ENCODE data around the gene ZACN.

Gene ZACN

GRCh38 chr17:76131692-76132573 is 53.0 kb downstream of the ZACN start:
- no peak for DNase-seq (ENCODE audit: low read depth)

Data from stromal cell of bone marrow (primary cell).